HG03469 (cell line): ENCODE data around the gene ALX4.

ENCODE experiments used
- ATAC-seq: cut with Tn5 transposase; IDR thresholded peaks from one replicate; pipeline ENCODE4 v1.9.1; 2021; ENCODE audit warnings: mild to moderate bottlenecking, moderate library complexity, moderate number of reproducible peaks; ENCODE audit not compliant: unreplicated experiment

ALX4 gene

DNA sequence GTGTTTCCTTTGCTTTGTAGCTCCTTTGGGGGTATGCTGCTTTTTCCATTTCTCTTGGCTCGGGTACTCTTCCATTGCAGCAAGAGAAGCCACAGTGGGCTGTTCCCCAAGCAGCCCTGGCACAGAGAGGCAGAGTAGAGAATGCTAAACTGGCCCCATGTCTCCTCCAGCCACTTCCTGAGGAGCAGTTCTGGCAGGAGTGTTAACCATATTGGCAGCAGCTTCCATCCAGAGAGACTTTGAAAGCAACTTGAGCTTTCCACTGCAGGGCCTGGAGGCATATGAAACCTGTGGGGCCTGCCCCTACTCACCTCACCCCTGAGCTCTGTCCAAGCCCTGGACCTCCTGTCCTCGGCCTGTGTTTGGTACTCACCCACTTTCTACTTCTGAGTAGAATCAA lies 61.8 kb downstream of the ALX4 start:
- ATAC-seq = no peak

DNA sequence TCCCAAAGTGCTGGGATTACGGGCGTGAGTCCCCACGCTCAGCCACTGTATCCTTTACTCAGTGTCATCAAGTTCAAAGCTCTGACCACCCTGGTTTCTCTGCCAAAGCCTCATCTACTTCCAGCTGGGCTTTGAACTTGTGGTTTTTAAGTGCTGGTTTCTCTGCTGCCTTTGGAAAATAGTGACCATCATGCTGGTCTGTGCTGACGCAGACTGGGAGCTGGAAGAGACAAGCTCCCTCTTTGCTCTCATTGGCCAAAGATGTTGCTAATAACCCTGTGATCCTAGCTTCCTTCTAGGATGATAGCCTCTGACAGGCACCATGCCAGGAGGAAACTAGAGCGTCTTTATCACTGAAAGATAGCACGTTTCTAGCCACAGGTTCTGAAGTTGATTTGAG lies 62.4 kb downstream of the ALX4 start:
- no peak for ATAC-seq

DNA sequence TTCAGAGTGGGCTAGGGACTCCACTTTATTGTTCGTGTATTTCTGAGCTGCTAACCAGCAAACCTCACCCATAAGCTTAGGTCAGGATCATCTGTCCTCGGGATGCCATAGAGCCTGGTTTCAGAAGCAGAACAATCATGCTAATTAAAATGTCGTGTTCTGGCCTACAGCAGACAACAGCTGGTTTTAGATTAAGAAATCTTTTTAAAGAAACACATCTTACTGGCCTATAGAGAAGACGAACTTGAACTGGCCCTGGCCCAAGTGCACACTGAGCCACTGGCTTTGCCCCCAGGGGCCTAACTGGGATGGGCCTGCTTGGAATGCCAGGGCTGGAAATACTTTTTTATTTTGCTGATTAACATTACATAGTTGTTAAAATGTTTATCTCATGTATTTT lies 63.2 kb downstream of the ALX4 start:
- ATAC-seq = no peak

- ATAC-seq = no peak
These were observed 65.2 kb downstream of the ALX4 start for GRCh38 chr11:44244639-44245310.

DNA sequence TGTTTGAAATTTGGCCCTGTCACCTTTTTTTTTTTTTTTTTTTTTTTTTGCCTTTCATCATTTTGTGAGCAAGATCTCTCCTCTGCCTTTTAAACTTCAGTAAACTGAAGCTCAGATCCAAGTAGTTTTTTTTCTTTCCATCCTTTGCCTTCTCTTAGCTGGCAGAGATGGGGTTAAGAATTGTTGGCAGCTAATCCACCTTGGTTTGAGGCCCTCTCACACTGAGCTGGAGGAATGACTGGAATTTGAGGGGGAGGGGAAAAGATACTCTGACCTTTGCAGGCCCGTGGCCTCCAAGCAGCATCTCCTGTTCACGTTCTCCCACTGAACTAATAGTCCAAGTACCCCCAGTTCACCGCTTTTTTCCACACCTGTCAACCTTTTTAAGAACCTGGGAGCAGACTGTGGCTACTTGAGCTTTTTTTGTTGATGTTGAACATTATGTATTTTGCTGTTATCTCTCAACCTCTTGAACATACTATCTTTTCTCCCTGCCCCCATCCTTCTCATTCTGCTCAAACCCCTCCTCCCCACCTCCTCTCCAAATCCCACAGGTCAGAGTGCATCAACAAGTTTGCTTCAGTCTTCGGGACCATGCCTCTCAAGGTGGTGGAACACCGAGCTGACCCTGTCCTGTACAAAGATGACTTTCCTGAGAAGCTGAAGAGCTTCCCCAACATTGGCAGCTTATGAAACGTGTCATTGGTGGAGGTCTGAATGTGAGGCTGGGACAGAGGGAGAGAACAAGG lies 66.2 kb downstream of the ALX4 start:
- no peak for ATAC-seq

GRCh38 chr11:44243086-44243485 lies 66.9 kb downstream of the ALX4 start:
- ATAC-seq = no peak

DNA sequence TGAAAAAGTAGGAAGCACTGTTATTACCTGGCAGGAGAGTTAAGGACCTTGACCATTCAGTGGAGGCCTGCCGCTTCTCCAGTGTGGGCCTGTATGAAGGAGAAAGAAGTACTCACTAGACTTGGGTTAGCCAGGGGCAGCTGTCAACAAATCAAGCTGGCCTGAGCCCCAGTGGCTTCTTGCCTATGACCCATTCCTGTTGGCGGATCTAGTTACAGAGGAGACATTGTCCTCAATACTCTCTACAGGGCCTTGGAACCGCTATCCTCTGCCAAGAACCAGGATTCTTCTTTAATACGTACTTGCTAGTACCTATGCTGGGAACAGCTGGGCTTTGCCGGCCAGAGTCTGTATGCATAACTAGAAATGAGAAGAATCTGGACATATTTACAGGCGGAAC lies 68.1 kb downstream of the ALX4 start:
- ATAC-seq = no peak

DNA sequence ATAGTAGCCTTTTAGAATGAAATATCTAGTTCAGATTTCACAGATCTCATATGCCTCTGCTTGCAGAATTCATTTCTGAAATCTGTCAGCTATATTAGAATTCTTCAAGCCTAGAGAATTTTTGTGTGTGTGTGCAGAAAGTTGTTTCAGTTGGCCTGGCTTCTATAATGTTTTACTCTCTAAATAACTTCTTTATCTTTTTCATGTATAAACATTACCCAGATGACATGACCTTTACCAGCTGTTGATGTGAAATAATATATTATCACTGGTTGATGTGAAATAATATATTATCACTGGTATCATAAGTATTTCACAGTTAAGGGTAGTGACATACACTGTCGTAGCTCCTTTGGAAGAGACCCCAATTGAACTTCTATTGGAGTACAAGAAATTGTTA lies 72.8 kb downstream of the ALX4 start:
- no peak for ATAC-seq

DNA sequence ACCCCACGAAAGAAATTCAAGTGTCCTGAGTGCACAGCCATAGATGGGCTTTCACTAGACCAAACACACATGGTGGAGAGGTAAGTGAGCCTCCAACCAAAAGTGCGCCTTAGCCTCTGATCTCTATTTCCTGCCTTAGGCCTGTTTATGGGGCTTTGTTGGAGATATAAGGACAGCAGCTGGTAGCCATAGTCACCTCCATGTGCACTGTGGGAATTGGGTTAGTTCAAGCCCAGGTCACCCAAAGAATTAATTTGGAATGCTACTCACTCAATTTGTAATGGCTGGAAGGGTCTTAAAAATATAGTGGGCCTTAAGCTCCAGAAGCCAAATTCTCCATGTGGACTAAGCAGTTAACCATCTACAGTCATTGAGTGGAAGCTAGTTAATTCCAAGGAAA lies 73.6 kb downstream of the ALX4 start:
- no peak for ATAC-seq

DNA sequence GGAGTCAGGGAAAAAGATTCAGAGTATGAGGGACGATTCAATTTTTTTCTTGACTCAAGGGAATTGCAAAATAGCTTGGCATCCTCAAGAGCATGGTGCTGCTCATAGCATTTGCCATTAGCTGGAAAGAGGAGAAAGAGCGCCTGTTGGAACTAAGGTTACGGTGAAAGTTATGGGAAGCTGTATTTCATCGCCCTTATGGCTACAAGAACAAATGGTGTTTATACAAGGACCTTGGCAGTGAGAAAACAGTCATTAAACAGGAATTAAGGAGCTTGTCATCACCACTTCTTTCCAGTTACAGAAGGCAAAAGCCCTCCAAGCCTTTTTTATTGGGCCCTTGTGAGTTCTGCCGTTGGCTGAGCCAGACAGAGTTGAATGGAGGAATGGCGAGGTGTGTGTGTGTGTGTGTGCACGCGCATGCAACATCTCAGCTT lies 74.2 kb downstream of the ALX4 start:
- ATAC-seq = no peak

DNA sequence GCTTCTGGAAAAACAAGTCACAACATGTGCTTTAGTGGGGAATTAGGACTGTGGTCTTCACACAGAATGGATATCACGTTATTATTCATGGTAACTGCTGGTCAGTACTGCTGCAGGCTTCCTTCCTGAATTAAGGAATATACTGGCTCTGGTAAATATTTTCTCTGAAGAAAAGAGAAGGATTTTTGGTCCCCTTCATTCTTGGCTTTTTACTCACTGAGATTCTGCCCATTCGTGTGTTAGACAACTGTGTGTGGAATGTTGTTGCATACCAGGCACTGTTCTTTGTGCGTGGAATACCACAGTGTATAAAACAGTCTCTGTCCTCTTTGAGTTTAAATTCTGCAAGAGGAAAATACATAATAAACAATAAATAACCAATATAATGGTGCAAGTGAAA lies 80.3 kb downstream of the ALX4 start:
- ATAC-seq = no peak

DNA sequence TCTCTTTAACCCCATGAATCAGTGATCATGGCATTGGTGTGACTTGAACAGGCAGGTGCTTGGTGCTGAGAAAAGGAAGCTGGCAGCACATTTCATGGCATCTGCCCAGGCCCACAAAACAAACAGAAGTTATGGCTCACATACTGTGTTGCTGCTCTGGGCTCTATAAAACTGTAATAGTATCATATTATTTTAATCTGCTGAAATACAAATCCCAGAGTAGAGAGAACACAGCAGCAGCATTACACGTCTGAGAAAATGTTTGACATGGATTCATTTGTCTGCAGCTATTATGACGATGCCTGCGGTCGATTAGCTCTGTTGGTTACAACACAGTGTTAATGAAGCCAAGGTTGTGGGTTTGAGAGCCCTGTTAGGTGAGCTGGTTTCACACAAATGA lies 80.8 kb downstream of the ALX4 start:
- no peak for ATAC-seq

GRCh38 chr11:44228379-44228778 lies 81.6 kb downstream of the ALX4 start:
- no peak for ATAC-seq

DNA sequence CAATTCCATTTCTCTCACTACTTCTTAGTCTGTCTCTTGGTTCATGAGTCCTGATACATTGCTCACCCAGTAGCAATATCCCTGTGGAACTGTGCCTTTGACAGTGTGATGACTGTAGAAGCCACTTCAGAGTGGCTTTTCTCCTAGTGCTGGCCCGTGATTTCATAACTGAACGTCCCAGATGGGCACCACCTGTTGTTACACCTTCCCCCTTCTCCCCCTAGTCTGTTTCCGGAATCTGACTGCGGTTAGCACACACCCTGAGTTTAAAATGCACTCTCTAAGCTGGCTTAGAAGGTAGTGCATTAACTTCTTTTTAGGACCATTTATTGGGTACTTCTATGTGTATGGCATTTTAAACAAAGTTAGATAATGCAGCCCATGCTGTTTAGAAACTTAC lies 83.0 kb downstream of the ALX4 start:
- ATAC-seq = no peak

GRCh38 chr11:44226490-44226889 lies 83.4 kb downstream of the ALX4 start:
- ATAC-seq = no peak

DNA sequence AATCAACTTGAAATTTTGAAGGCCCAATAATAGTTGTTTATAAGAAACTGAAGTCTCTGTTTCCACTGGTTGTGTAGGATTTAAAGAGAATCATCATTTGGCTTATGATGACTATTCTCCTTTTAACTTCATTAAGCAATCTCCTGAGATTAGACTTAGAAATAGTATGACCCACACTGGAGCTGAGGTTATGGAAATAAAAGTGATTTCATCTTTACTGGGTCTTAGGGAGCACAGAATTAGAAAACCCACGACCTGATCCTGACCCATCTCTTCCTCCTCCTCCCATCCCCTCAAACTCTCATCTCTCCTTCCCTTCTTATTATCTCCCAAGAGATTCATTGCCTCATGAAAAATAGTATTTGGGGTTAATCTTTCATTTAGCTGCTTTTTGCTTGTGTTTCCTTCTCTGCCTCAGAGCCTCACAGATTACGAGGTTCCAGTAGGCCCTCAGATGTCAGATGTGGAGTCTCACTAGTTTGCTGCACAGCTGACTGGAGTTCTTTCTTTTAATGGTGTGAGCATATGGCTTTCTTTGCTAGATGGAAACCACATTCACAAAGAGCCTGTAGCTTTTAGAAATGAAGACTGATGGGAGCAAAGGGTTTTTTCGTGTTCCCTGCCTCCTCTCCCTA lies 85.0 kb downstream of the ALX4 start:
- ATAC-seq = no peak

- no peak for ATAC-seq
These were observed 86.7 kb downstream of the ALX4 start for GRCh38 chr11:44223238-44223637.

GRCh38 chr11:44221992-44222391 lies 87.9 kb downstream of the ALX4 start:
- no peak for ATAC-seq

GRCh38 chr11:44221456-44221855 lies 88.5 kb downstream of the ALX4 start:
- ATAC-seq = no peak

DNA sequence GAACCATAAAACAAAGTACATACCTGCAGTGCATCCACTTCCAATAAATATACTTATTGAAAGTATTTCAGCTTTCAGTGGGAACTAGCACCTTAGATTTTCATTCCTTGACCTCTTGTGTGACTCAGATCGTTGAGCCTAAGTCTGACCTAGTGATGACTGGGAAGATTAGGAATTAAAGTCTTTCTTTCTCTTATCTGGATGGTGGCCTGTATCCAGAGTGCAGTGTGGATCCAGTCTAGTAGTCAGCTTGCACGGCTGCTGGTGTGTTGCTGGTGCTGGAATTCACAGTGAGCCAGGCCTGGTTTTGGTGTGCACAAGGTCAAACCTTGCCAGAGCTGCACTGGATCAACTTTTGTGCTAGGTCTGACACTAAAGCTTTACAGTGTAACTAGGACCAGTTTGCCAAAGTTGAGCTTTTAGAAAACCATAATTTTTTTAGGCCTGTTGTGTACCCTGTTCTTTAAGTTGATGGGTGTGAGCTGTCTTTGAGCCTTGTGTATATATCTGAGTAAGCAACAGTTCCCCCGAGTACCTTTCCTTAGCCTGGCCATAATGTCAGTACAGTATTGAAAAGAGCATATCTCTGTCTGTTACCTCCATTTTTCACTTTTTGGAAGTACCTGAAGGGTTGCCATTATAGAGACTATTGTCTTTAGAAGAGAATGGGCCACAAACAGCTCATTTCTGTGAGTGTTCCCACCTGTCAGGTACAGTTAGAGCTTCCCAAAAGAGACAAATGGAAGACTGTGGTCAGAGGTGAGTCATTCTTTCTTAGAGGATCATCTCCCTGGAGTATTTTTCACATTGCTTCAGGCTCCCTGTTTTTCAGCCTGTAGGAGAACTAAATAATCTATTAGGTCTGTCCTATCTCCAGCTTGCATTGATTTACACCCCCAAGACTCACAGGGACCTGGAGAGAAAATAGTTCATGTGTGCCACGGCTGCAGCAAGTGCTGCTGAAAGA lies 89.8 kb downstream of the ALX4 start:
- no peak for ATAC-seq

GRCh38 chr11:44217432-44217831 lies 92.5 kb downstream of the ALX4 start:
- ATAC-seq = no peak
